Stimulated activated CD4-positive, alpha-beta T cell treated with anti-CD3 and anti-CD28 coated beads, Interleukin-2, amount 100 ng/mL, for 48 hours (primary cell): Measurements from ENCODE around the gene FKBP11.
"Not testable (repeated sequence)": the region's sequence is repeated elsewhere in the genome, so short reads cannot be mapped to it uniquely, and the experiment has no call there.

Experiments
- DNase-seq, 2 donors: peaks; one replicate each; pipeline ENCODE4 v3.0.0-alpha.2; 2020

Gene FKBP11

GRCh38 chr12:48954841-48955501 is 29.7 kb upstream of the FKBP11 start:
- no peak for DNase-seq

- DNase-seq: no peak
Measured at GRCh38 chr12:48954061-48954460, 28.8 kb upstream of the FKBP11 start.

GRCh38 chr12:48952691-48953090 is 27.4 kb upstream of the FKBP11 start:
- DNase-seq: no peak

GRCh38 chr12:48947727-48948126 is 22.4 kb upstream of the FKBP11 start:
- DNase-seq: no peak

DNA sequence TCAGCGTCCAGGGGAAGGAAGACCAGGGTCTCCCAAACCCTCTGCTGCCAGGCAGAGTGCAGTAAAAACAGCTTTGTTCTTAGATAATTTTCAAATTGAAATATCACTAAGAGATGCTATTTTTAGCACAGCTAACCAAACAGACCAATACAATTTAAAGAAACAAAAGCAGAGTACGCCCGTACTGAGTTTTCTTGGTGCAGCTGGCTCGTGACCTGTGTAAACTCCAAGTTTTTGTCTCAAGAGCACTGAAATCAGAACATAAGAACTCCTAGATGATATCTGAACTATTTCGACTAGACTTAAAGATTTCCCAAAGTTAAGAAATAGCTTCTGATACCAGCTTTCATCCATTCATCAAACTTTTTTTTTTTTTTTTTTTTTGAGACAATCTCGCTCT is 21.7 kb upstream of the FKBP11 start:
- no peak for DNase-seq

DNA sequence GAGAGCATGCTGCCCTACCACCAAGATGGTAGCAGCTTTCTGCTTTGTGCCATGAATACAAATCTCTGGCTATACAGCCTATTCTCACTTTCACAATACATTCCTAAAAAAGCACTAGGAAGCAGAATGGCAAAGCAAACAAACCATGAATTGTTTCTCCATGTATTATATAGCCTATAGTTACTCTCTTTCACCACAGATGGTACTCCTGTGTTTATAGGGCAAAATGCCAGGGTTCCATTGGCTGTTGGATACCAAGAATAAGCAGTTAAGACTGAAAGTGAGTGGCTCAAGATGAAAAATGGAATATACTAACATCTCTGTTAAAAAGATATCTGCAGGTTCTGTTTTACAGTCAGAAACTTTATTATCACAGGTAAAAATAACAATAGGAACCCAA is 20.9 kb upstream of the FKBP11 start:
- DNase-seq: no peak

DNA sequence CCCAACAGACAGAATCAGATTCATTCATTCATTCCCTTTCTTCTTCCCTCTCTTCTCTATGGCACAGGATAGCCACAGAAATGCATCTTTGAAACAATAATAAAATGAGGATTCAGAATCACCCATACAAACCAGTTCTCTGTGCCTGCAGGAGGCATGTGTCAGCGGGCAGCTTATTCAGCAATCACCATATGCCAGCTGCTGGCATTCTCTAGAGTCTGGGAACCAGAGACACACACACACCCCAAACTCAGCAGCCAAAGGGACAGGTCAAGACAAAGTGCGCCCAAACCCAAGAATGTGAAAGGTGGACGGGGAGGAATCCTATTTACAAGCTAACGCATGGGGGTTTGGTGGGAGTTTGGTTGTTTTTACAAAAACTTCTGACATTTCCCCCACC is 17.9 kb upstream of the FKBP11 start:
- no peak for DNase-seq

- no peak for DNase-seq
Measured at GRCh38 chr12:48940181-48940580, 14.9 kb upstream of the FKBP11 start.

GRCh38 chr12:48938805-48939204 is 13.5 kb upstream of the FKBP11 start:
- no peak for DNase-seq

- DNase-seq: no peak
Measured at GRCh38 chr12:48937170-48937569, 11.9 kb upstream of the FKBP11 start.

DNA sequence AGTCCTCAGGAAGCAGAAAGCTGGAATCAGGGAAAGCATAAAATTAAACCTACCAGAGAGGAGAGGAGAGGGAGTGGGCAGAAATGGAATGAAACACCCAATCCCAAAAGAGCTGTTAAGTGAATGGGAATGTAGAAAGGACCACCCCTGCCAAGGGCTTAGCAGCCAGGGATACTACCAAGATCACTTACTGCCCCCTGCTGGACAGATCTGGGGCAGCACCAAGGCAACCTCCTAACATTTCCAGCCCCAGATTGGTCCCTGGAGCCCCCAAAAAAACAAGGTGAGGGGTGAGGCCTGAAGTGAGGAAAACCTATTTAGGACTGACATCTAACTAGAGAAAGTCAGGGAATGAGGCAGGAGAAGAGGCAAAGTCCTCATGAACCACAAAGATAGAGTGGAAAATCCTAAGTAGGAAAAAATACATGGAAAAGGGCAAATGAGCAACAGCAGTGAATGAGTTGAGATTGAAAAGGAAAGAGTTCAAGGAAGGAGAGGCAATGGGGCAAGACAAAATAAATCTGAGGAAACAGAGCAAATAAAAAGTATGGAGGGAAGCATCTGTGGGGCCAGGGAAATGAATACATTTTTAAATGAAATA is 11.2 kb upstream of the FKBP11 start:
- DNase-seq: peak; percentile 86 to 89

GRCh38 chr12:48934312-48934706 is 9.0 kb upstream of the FKBP11 start:
- DNase-seq: no peak

DNA sequence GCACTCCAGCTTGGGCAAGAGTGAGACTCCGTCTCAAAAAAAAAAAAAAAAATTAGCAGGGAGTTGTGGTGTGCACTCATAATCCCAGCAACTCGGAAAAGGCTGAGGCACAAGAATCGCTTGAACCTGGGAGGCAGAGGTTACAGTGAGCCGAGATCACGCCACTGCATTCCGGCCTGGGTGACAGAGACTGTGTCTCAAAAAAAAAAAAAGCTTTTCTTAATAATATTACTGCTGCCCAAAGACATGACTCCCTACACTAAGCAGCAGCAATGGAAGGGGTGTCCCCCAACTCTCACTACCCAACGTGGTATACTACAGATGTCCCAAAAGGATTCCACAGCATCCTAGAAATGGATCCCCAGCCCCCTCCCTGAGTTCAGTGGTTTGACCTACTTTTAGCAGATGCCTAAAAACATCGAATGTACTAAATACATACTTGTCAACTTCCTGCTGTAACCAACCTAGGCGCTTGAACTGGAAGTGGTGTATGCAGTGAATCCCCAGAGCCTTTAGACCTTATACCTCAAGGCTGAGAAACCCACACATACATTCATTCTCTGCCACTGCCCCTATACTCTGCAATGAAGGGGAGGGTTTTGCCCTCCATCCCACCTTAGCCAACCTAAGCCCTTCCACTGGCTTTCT is 8.5 kb upstream of the FKBP11 start:
- DNase-seq: no peak

GRCh38 chr12:48932878-48933277 is 7.6 kb upstream of the FKBP11 start:
- DNase-seq: no peak

DNA sequence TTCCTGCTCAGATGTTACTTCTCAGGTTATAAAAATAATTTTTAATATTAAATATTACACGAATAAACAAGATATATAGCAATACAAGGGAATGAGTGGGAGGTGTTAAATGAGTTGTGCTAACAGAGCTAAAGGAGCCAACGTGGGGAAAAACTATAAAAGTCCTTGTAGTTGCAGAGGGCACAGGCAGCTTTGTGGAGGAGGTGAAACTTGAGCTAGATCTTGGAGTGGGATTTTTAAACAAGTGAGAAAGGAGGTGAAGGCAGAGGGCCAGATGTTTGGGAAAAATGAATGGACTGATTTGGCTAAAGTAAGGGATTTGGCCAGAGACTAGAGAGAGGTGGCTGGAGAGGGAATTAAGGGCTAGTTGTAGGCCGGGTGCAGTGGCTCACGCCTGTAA is 5.2 kb upstream of the FKBP11 start:
- DNase-seq: no peak

DNA sequence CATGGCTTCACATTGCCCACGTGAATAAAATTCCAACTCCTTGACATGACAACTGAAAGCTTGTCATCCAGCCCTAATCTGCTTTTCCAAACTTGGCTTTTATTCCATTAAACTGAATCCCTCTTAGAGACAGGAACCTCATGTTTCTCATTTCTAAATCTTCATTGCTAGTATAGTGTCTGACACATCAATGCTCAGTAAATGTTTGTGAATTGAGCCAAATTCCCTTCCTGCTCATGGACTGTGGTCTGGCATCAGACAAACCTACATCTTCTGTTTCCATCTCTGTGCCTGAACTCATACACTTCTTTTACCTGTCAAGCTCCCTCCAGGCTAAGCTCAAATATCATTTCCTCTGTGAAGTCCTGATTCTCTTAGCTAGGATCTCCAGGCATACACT is 4.3 kb upstream of the FKBP11 start:
- DNase-seq: no peak

DNA sequence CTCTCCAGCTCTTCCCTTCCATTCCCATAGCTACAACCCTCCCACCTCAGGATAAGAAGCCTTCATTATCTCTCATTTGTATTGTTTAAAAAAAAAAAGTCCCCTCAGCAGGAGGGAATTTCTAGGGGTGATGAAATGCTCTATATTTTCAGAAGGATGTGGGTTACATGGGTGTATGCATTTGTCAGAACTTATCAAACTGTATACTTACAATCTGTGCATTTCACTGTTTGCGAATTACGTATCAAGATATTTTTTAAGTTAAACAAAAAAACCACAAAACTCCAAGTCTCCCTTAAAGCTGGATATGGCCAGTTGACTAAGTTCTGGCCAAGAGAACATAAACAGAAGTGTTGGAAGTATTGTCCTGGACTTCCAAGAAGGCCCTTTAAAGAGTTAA is 2.0 kb upstream of the FKBP11 start:
- DNase-seq: no peak

- DNase-seq: peak; percentile 48 to 61
Measured at GRCh38 chr12:48924617-48925303, 532 bp downstream of the FKBP11 start.

DNA sequence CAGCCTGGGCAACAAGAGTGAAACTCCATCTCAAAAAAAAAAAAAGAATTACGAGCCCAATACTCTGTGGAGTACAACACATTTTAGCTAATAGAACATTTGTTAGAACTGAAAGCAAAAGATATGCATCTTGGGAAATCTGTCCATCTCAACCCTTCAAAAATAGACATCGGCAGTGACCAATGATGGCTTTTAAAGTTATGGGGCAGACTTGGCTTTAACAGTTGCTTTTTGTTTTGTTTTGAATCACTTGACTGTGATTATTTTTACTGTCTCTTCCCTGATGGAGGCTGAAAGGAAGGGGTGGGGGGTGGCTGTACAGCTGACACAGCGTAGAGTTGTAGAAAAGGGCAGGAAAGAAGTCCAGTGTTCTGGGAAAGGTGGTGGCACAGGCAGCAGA is 2.2 kb downstream of the FKBP11 start:
- no peak for DNase-seq

DNA sequence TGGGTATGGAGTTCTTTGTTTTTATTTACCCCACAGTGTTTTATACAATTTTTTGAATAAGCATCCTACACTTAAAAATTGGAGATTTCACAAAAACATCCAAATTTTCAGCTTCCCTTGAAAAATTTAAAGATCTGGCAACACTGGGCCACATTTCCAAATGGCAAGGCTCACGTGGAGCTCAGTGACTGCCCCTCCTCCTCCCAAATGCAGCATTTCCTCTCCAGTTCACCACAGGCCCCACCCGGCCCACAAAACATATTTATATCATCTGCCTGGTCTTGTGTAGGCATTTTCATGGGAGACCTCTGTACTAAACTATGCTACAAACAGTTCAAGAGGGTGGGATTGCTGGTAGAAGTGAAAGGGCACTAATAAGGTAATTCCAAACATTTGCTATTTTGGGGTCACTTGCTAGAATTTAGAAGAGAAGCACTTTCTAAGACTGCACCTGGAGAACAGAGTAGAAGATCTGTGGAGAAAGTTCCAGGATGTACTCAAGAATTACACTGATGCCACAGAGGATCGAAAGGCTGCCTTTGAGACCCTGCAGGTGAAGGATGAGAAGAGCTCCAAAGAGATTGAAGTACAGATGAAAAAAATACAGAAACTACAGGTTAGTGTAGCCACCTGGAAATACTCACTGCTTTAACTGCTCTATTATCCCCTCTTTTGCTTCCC is 7.3 kb downstream of the FKBP11 start:
- DNase-seq: no peak

DNA sequence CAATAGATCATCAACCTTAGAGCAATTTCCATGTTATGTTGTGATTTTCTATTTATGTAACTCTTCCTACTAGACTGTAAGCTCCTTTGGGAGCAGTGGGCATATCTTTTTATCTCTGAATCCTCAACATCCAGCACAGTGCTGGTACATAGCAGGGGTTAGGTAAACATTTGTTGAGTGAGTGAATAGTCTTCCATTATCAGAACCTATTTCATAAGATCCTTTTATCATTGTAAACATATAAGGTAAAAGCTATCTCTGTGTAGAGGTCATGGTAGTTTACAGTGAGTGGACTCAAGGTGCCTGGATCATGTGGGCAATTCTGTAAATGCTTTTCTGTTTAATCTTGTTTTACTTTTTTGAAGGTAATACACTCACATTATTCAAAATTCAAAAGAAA is 15.1 kb downstream of the FKBP11 start:
- DNase-seq: no peak

- DNase-seq: not testable (repeated sequence)
Measured at GRCh38 chr12:48909698-48910097, 15.6 kb downstream of the FKBP11 start.

- no peak for DNase-seq
Measured at GRCh38 chr12:48907245-48907644, 18.0 kb downstream of the FKBP11 start.
